Measurements from ENCODE around the gene DGKD. TPM values are rescaled to one million over a fixed set of nuclear protein-coding genes. Genes with fewer than 3 reads are reported as not detected.

The DGKD gene
- total and polyA plus RNA-seq, 2 donors (not counting 1 experiment from before 2014, with no cell fraction given), result 224 to 396 TPM

- ChIA-PET CTCF (interaction anchor here (0.5 to 15.7 kb wide), 13 partner anchors 9 to 151 kb away, joined by 3 to 218 read pairs (median 5); no protein-coding TSS in a partner anchor), POLR2A (interaction anchor here (0.6 to 1.4 kb wide), 7 partner anchors 10 to 168 kb away, joined by 3 to 4 read pairs (median 3); partner anchors contain the start of genes ATG16L1 and DGKD)
- ATAC-seq (ENCODE audit: low read depth) (peak; percentile 75), DNase-seq (peak; percentile 89)
- peak overlapping the region; percentile 41 for H2AFZ ChIP-seq (ENCODE audit: insufficient read depth, low read depth, low read length, poor library complexity, severe bottlenecking)
- Mint-ChIP-seq H3K27ac (peak overlapping the region; percentile 97), H3K9me3 (ENCODE audit: insufficient read depth) (no peaks in the 10 kb centered on the region), H3K27me3 (no peaks in the 10 kb centered on the region), H3K4me1 (peaks cover 92% of the 10 kb centered on the region), H3K4me3 (peak overlapping the region; percentile 91)
- peaks cover 9 to 43% of the 10 kb centered on the region in 2 experiments for H3K36me3 ChIP-seq (replicated peaks in 1 of 2; ENCODE audit: control extremely low read depth in 1 of 2, control insufficient read depth in 1 of 2, extremely low read depth in 1 of 2, insufficient read depth in 2 of 2, low read length in 1 of 2)
- intact Hi-C loops (cut with micrococcal nuclease), result loop anchor here (1.0 to 5.0 kb wide), 8 partner anchors 10 to 297 kb away; no protein-coding TSS in a partner anchor
- no peak for TF ChIP-seq EZH2 (IDR thresholded peaks at IDR 0.05; ENCODE audit: borderline replicate concordance, insufficient read depth, low read depth, low read length, poor library complexity, severe bottlenecking)
- TF ChIP-seq CTCF (IDR thresholded peaks at IDR 0.05), result no peak
- H3K27me3 ChIP-seq (replicated peaks in 1 of 4; ENCODE audit: control extremely low read depth in 1 of 4, control insufficient read depth in 3 of 4, insufficient read depth in 4 of 4, low read length in 3 of 4), result no peaks in the 10 kb centered on the region
- peaks cover 30% of the 10 kb centered on the region for H4K20me1 ChIP-seq (ENCODE audit: control insufficient read depth, insufficient read depth, low read length, poor library complexity, severe bottlenecking)
- whole genome bisulfite sequencing (ENCODE audit: insufficient coverage), result 5% methylated on average over 19 of the region's 19 CpGs
- peak overlapping the region; percentile 76 for H3K4me2 ChIP-seq (replicated peaks; ENCODE audit: low read depth, low read length, poor library complexity, severe bottlenecking)
- no peaks in the 10 kb centered on the region for H3K9me3 ChIP-seq (ENCODE audit: control extremely low read depth in 1 of 3, control insufficient read depth in 2 of 3, insufficient read depth in 1 of 3, low read length in 2 of 3)
- peaks cover 100% of the 10 kb centered on the region for H3K79me2 ChIP-seq (ENCODE audit: control insufficient read depth, insufficient read depth, low read length)
- peak overlapping the region; percentile 91 to 92 for H3K27ac ChIP-seq (ENCODE audit: low read length in 2 of 2)
- H3K9ac ChIP-seq (ENCODE audit: low read length), result peak overlapping the region; percentile 73
- peak overlapping the region; percentile 45 to 77 (median 67) for H3K4me3 ChIP-seq (ENCODE audit: control extremely low read depth in 1 of 5, extremely low read depth in 1 of 5, insufficient read depth in 1 of 5, low read depth in 2 of 5, low read length in 4 of 5)
- peaks cover 94 to 97% of the 10 kb centered on the region in 2 donors for H3K4me1 ChIP-seq (ENCODE audit: control insufficient read depth in 2 of 2, insufficient read depth in 2 of 2, low read length in 2 of 2)
Observed at GRCh38 chr2:233418761-233419546, 64.7 kb downstream of the DGKD start.
